ENCODE measurements around the gene ZNF483. TPM values are rescaled to one million over a fixed set of nuclear protein-coding genes. Genes with fewer than 3 reads are reported as not detected.
"Not testable (repeated sequence)": the region's sequence is repeated elsewhere in the genome, so short reads cannot be mapped to it uniquely, and the experiment has no call there.

Gene ZNF483
- total RNA-seq, result 1 to 10 TPM; 7.0 to 7.3 TPM

DNA sequence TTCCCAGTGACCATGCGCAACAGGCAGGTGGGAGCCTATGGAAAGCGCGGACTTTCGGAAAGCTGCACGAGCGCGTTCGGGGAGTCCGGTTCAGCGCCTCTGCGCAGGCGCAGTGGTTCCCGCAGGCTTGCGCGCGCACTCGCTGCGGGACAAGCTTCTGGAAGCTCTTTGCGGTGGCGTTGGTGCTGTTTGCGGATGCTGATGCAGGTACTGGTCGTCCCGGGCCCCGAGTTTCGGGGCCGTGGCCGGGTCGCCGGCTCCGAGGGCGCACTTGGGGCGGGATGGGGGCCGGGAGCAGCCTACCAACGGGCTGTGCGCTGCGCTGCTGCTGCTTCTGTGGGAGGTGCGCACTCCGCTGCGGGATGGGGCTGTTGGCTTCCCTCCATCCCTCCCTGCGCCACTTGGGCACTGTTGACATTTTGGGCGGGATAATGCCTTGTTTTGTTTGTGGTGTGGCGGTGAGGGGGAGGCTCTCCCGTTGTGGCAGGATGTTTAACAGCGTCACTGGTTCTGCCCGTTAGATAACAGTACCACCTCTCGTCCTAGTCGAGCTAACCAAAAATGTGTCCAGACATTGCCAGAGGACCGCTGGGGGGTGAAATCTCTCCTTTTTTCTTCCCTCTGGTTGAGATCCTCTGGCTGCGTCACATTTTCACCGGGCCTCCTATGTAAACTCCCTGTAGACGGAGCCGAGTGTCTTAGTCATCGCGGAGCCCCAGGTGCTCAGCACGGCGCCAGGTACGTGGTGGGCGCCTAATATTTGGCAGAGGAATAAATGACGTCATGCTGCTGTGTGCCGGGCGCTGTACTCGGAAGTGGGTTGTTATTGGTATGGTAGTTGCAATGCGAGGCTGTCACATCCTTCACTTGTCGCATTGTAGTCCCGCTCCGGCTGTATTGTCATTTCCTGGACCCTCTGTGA, at the start of gene ZNF483:
ZNF483 (plus strand) TSS at position 124 of the 922 bp plus-strand sequence. CDS start 2,217 bp downstream, outside the sequence.
- Mint-ChIP-seq H3K36me3 (ENCODE audit: low read depth) (peaks cover 5% of the 10 kb centered on the region), H3K4me1 (peaks cover 20% of the 10 kb centered on the region), H3K27me3 (peaks cover 5% of the 10 kb centered on the region), H3K9me3 (no peaks in the 10 kb centered on the region), H3K4me3 (peak within 1 kb of the TSS; percentile 82), H3K27ac (peak within 1 kb of the TSS; percentile 88)
- ATAC-seq (replicated peaks), result peak; percentile 71

DNA sequence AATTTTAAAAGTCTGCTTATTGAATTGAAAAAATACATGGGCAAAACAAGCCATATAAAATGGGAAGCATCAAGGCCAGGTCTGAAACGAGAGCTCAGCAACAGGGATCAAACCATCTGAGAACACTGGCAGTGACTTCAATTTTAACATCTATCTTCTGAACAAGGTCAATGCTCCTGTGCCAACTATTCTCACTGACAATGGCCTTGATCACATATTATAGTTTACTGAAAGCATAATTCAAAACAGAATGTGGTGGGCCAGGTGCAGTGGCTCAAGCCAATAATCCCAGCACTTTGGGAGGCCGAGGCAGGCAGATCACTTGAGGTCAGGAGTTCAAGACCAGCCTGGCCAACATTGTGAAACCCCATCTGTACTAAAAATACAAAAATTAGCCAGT, 49.8 kb upstream of the ZNF483 start:
- Mint-ChIP-seq H3K36me3 (ENCODE audit: low read depth) (peaks cover 28% of the 10 kb centered on the region), H3K27me3 (no peaks in the 10 kb centered on the region), H3K27ac (no peak overlapping the region), H3K4me3 (no peak overlapping the region), H3K9me3 (no peaks in the 10 kb centered on the region), H3K4me1 (peaks cover 38% of the 10 kb centered on the region)
- ATAC-seq (replicated peaks), result no peak

GRCh38 chr9:111477677-111478076, 47.3 kb upstream of the ZNF483 start:
- Mint-ChIP-seq H3K9me3 (no peaks in the 10 kb centered on the region), H3K27ac (no peak overlapping the region), H3K36me3 (ENCODE audit: low read depth) (peaks cover 20% of the 10 kb centered on the region), H3K4me3 (no peak overlapping the region), H3K27me3 (no peaks in the 10 kb centered on the region), H3K4me1 (peaks cover 40% of the 10 kb centered on the region)
- ATAC-seq (replicated peaks), result no peak

DNA sequence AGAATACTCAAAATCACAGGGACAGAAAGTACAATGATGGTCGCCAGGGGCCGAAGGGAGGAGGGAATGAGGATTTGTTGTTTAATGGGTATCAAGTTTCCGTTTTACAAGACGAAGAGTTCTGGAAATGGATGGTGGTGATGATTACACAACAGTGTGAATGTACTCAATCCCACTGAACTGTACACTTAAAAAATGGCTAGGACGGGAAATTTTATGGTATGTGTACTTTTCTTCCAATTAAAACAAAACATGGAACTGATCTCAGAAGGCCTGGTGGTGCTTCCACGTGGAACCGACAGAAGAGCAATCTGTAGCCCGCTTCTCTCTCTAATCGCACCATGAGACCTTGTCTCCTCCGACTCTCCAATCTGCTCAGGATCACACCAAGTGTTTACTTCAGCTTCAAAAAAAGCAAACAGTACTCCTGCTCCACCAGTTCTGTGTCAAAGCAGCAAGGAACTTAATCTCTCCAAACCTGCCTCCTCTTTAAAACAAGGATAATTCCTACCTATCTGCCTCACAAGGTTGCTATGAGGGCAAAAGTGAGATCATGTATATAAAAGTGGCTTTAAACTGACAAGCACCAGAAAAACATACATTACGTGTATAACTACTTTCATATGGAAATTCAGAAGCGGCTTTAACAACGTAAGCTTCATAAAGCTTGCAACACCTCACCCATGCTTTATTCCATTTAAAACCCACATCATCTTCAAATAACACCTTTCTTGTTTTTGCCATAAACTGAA, 42.9 kb upstream of the ZNF483 start:
- H3K36me3 Mint-ChIP-seq (ENCODE audit: low read depth), result peaks cover 10% of the 10 kb centered on the region
- no peaks in the 10 kb centered on the region for H3K9me3 Mint-ChIP-seq
- peak overlapping the region; percentile 83 for H3K4me3 Mint-ChIP-seq
- H3K27me3 Mint-ChIP-seq, result no peaks in the 10 kb centered on the region
- peak overlapping the region; percentile 76 for H3K27ac Mint-ChIP-seq
- H3K4me1 Mint-ChIP-seq, result peaks cover 28% of the 10 kb centered on the region
- ATAC-seq (replicated peaks), result no peak

GRCh38 chr9:111482694-111483438, 42.1 kb upstream of the ZNF483 start:
- H3K36me3 Mint-ChIP-seq (ENCODE audit: low read depth), result peaks cover 10% of the 10 kb centered on the region
- H3K4me1 Mint-ChIP-seq, result peaks cover 22% of the 10 kb centered on the region
- H3K27ac Mint-ChIP-seq, result peak overlapping the region; percentile 76
- peak; percentile 48 for ATAC-seq (replicated peaks)
- peak overlapping the region; percentile 83 for H3K4me3 Mint-ChIP-seq
- no peaks in the 10 kb centered on the region for H3K27me3 Mint-ChIP-seq
- no peaks in the 10 kb centered on the region for H3K9me3 Mint-ChIP-seq

- no peak overlapping the region for H3K4me3 Mint-ChIP-seq
- ATAC-seq (replicated peaks), result peak; percentile 40
- no peaks in the 10 kb centered on the region for H3K9me3 Mint-ChIP-seq
- no peak overlapping the region for H3K27ac Mint-ChIP-seq
- no peaks in the 10 kb centered on the region for H3K27me3 Mint-ChIP-seq
- peaks cover 22% of the 10 kb centered on the region for H3K4me1 Mint-ChIP-seq
- peaks cover 10% of the 10 kb centered on the region for H3K36me3 Mint-ChIP-seq (ENCODE audit: low read depth)
These were observed 41.5 kb upstream of the ZNF483 start for GRCh38 chr9:111483439-111483857.

- peaks cover 17% of the 10 kb centered on the region for H3K4me1 Mint-ChIP-seq
- peaks cover 10% of the 10 kb centered on the region for H3K36me3 Mint-ChIP-seq (ENCODE audit: low read depth)
- ATAC-seq (replicated peaks), result peak; percentile 81
- peaks cover under 1% of the 10 kb centered on the region for H3K27me3 Mint-ChIP-seq
- peak within 1 kb of the TSS; percentile 85 for H3K4me3 Mint-ChIP-seq
- H3K9me3 Mint-ChIP-seq, result no peaks in the 10 kb centered on the region
- peak within 1 kb of the TSS; percentile 82 for H3K27ac Mint-ChIP-seq
These were observed 41.0 kb upstream of the ZNF483 start, which contains the start of gene ECPAS for GRCh38 chr9:111483858-111484571. Gene ECPAS, minus strand, starts transcription at chr9:111484383. Its CDS starts 11,465 bp downstream, at chr9:111472918.

GRCh38 chr9:111484572-111484894, 40.4 kb upstream of the ZNF483 start:
- Mint-ChIP-seq H3K27ac (peak overlapping the region; percentile 82), H3K4me3 (peak overlapping the region; percentile 85), H3K9me3 (no peaks in the 10 kb centered on the region)

DNA sequence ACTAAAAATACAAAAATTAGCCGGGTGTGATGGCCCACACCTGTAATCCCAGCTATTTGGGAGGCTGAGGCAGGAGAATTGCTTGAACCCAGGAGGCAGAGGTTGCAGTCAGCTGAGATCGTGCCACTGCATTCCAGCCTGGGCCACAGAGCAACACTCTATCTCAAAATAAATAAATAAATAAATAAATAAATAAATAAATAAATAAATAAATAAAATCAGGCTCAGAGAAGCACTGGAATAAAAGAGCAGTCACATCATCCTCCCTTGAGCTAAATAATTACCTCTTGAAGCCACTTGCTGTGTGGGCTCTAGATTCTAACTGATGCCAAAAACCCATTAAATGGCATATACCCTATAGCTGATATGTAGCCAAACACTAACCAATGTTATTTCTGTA, 27.8 kb upstream of the ZNF483 start:
- H3K4me1 Mint-ChIP-seq; H3K9me3 Mint-ChIP-seq; H3K4me3 Mint-ChIP-seq; ATAC-seq (replicated peaks); H3K36me3 Mint-ChIP-seq (ENCODE audit: low read depth); H3K27ac Mint-ChIP-seq: not testable (repeated sequence)
- H3K27me3 Mint-ChIP-seq, result peaks cover 12% of the 10 kb centered on the region

More at GRCh38 chr9:111484572-111484894, 40.4 kb upstream of the ZNF483 start:
- peak; percentile 8 for ATAC-seq (replicated peaks)
- H3K4me1 Mint-ChIP-seq, result peaks cover 15% of the 10 kb centered on the region
- H3K36me3 Mint-ChIP-seq (ENCODE audit: low read depth), result peaks cover 10% of the 10 kb centered on the region
- peaks cover 3% of the 10 kb centered on the region for H3K27me3 Mint-ChIP-seq

GRCh38 chr9:111501005-111501562, 23.9 kb upstream of the ZNF483 start:
- no peak for ATAC-seq (replicated peaks)
- H3K9me3 Mint-ChIP-seq, result peaks cover 4% of the 10 kb centered on the region
- H3K36me3 Mint-ChIP-seq (ENCODE audit: low read depth), result no peaks in the 10 kb centered on the region
- H3K27ac Mint-ChIP-seq, result no peak overlapping the region
- H3K27me3 Mint-ChIP-seq, result peaks cover 9% of the 10 kb centered on the region
- no peak overlapping the region for H3K4me3 Mint-ChIP-seq
- no peaks in the 10 kb centered on the region for H3K4me1 Mint-ChIP-seq

DNA sequence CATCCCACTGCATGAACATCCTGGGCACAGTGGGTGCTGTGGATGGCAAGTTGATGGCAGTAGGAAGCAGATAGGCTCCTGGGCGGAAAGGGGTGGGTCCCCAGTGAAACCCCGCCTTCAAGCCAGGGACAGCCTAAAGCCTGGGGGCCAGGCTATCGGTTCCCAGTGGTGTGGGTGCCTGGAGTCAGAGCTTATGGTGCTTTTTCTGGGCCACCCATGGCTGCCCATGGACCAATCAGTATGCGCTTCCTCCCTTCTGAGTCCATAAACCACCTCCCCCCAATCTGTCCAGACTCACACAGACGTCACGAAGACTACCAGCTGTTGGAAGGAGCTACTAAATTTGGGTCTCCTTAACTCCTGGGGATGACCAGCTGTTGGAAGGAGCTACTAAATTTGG, 23.3 kb upstream of the ZNF483 start:
- no peaks in the 10 kb centered on the region for H3K4me1 Mint-ChIP-seq
- H3K9me3 Mint-ChIP-seq, result peaks cover 4% of the 10 kb centered on the region
- H3K4me3 Mint-ChIP-seq, result no peak overlapping the region
- ATAC-seq (replicated peaks), result no peak
- H3K27ac Mint-ChIP-seq, result no peak overlapping the region
- no peaks in the 10 kb centered on the region for H3K36me3 Mint-ChIP-seq (ENCODE audit: low read depth)
- peaks cover 9% of the 10 kb centered on the region for H3K27me3 Mint-ChIP-seq

DNA sequence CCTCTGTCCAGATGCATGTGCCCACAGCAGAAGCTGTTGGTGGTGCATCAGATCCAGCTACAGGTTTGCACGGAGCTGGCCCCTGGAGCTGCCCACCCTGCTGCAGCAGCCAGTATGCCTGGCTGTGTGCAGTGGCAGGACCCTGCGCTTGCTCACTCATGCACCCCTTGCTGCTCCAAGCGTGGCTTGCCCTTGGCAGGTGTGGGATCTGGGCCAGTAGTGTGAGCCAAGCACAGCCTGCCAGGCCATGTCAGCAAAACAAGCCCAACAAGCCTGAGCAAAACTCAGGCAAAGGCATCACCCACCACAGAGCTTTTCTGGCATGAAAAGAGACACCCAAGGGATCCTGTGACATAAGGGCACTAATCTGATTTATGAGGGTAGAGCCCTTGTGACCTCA, 22.5 kb upstream of the ZNF483 start:
- ATAC-seq (replicated peaks), result no peak
- peaks cover 2% of the 10 kb centered on the region for H3K9me3 Mint-ChIP-seq

GRCh38 chr9:111511581-111511980, 13.4 kb upstream of the ZNF483 start:
- H3K36me3 Mint-ChIP-seq (ENCODE audit: low read depth); H3K27me3 Mint-ChIP-seq; ATAC-seq (replicated peaks); H3K27ac Mint-ChIP-seq; H3K4me1 Mint-ChIP-seq; H3K9me3 Mint-ChIP-seq; H3K4me3 Mint-ChIP-seq: not testable (repeated sequence)

More for the DNA sequence above, 22.5 kb upstream of the ZNF483 start:
- H3K4me1 Mint-ChIP-seq, result no peaks in the 10 kb centered on the region
- H3K27me3 Mint-ChIP-seq, result peaks cover 7% of the 10 kb centered on the region
- H3K27ac Mint-ChIP-seq, result no peak overlapping the region
- no peak overlapping the region for H3K4me3 Mint-ChIP-seq
- H3K36me3 Mint-ChIP-seq (ENCODE audit: low read depth), result no peaks in the 10 kb centered on the region

Data from activated T-helper 17 cell treated with anti-CD3 and anti-CD28 coated beads, Interleukin-2, amount 50 U/mL, for 72 hours (primary cell).